ENCODE data around the gene KLC4. TPM values are rescaled to one million over a fixed set of nuclear protein-coding genes. Genes with fewer than 3 reads are reported as not detected.
"Not testable (repeated sequence)": the region's sequence is repeated elsewhere in the genome, so short reads cannot be mapped to it uniquely, and the experiment has no call there.

KLC4 gene
- total RNA-seq, 1 experiment from 2014 or later = 13.2 TPM

GRCh38 chr6:43113431-43114260 is 54.2 kb downstream of the KLC4 start:
- Histone ChIP-seq H3K4me3 (no peak overlapping the region), H3K27me3 (no peaks in the 10 kb centered on the region), H3K36me3 (no peaks in the 10 kb centered on the region), H3K4me1 (peaks cover 7% of the 10 kb centered on the region; the same call in 1 of the 2 replicates), H3K27ac (peak overlapping the region; percentile 46), H3K9me3 (replicated peaks) (no peaks in the 10 kb centered on the region)
- no peak for DNase-seq

DNA sequence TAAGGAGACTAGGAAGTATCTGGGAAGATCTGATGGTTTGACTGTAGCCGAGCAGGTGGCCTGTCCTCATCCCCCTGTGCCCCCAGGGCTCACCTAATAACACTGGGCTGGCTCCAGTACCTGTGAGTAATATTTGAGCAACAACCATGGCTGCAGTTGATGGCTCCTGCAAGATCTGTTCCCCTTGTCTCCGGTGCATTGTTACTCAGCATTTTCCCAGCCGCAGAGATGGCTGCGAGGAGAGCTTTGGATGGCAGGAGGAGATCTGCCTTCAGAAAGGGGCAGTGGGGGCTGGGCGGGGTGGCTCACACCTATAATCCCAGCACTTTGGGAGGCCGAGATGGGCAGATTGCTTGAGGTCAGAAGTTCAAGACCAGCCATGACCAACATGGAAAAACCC is 55.9 kb downstream of the KLC4 start:
- H3K27me3 ChIP-seq = no peaks in the 10 kb centered on the region
- H3K4me3 ChIP-seq = no peak overlapping the region
- no peak overlapping the region for H3K27ac ChIP-seq
- H3K9me3 ChIP-seq (replicated peaks) = no peaks in the 10 kb centered on the region
- no peak for DNase-seq
- H3K36me3 ChIP-seq = no peaks in the 10 kb centered on the region
- H3K4me1 ChIP-seq = peaks cover 19% of the 10 kb centered on the region

GRCh38 chr6:43117466-43117865 is 58.0 kb downstream of the KLC4 start:
- DNase-seq; H3K27ac ChIP-seq; H3K9me3 ChIP-seq (replicated peaks); H3K36me3 ChIP-seq; H3K4me3 ChIP-seq; H3K27me3 ChIP-seq: not testable (repeated sequence)
- peaks cover 39% of the 10 kb centered on the region for H3K4me1 ChIP-seq

GRCh38 chr6:43119482-43119881 is 60.1 kb downstream of the KLC4 start:
- Histone ChIP-seq H3K4me1 (peaks cover 47% of the 10 kb centered on the region), H3K4me3 (no peak overlapping the region), H3K36me3 (no peaks in the 10 kb centered on the region), H3K9me3 (replicated peaks) (no peaks in the 10 kb centered on the region), H3K27ac (peak overlapping the region; percentile 79), H3K27me3 (no peaks in the 10 kb centered on the region)
- no peak for DNase-seq

DNA sequence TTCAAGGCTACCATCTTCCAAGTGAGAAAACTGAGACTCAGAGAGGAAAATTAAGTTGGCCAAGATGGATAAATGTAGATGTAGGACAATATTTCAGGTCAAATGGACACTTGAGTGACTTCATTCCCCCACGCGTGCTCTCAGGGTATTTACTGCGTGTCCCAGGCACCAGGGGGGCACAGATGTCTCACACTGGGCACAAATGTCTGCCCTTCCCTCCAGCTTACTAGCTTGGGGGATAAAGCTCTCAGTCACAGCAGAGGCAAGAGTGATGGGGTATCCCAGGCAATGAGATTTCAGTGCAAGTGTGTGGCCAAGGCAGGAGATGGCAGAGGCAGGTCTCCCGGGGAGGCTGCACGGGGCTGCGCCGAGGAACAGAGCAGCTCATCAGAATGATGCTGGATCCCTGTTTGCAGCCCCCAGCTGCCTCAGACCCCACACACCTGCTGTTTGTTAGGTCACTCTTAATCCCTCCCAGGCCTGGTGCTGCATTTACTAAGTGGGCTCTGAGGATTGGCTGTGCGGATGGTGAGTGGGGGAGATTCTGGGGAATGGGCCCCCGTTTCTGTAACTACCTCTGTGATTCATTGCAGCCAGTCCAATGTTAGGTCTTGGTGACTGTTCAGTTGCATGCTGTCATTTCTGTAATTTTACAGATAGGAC is 60.8 kb downstream of the KLC4 start:
- Histone ChIP-seq H3K36me3 (no peaks in the 10 kb centered on the region), H3K4me3 (no peak overlapping the region), H3K4me1 (peaks cover 51% of the 10 kb centered on the region), H3K9me3 (replicated peaks) (no peaks in the 10 kb centered on the region), H3K27me3 (no peaks in the 10 kb centered on the region), H3K27ac (peak overlapping the region; percentile 79)
- DNase-seq = peak; percentile 69 to 75

GRCh38 chr6:43120944-43121913 is 61.8 kb downstream of the KLC4 start:
- no peaks in the 10 kb centered on the region for H3K36me3 ChIP-seq
- H3K9me3 ChIP-seq (replicated peaks) = no peaks in the 10 kb centered on the region
- peak; percentile 84 to 85 for DNase-seq
- no peaks in the 10 kb centered on the region for H3K27me3 ChIP-seq
- peaks cover 60% of the 10 kb centered on the region for H3K4me1 ChIP-seq
- H3K4me3 ChIP-seq = peak overlapping the region; percentile 9; the same call in 1 of the 2 replicates
- H3K27ac ChIP-seq = peak overlapping the region; percentile 79

DNA sequence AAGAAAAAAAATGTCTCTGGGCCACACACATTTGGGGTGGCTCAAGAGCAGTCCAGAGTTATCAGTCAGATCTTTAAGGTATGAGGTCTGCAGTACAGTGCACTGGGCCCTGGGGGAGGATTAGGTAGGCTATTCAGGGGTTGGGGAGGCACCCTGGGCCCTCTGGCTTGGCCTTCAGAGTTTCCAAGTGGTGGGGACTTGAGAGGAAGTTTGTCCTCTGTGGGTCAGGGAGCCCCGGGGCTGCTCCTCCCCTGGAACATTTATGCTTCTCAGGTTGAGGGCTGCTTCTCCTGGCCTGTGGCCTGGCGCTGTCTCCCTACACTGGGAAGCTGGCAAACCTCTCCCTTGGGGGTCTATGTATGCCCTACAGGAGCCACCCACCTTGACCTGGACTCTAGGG is 62.7 kb downstream of the KLC4 start:
- Histone ChIP-seq H3K36me3 (no peaks in the 10 kb centered on the region), H3K4me1 (peaks cover 62% of the 10 kb centered on the region), H3K27me3 (no peaks in the 10 kb centered on the region), H3K4me3 (no peak overlapping the region), H3K27ac (peak overlapping the region; percentile 79), H3K9me3 (replicated peaks) (no peaks in the 10 kb centered on the region)
- DNase-seq = no peak

DNA sequence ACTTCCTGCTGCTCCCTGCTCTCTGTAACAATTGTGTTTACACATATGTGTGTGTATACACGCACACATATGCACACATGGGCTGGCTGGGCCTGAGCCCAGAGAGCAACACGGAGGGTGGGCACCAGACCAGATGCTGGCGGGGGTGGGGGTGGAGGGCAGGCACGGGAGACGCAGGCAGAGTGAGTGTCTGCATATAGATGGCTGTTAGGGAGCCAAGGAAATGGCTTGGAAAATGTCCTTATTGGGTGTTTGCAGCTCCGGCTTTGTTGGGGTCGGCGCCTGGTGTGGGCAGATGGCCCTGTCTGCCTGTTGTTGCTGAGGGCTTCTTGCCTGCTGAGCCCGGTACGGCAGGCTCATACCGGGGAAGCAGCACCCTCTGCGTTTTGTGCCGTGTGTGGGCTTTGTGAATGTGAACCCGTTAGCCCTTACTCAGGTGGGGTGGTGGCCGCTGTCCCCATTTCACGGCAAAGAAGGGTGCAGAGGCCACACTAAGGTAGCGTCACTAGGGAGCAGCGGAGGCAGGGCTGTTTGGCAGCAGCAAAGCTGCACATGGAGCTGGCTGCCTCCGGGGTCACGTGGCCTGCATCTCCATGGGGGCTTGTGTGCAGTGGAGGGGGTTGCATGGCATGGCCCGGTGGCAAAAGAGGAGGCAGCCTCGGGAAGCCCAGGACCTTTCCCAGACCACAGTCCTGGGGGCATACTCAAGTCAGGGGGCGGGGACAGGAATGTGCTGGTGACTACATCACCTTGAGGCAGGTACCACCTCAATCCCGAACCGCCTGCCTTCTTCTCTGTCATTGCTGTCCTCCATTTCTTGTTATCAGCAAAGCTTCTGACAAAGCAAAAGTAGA is 64.3 kb downstream of the KLC4 start:
- Histone ChIP-seq H3K4me3 (no peak overlapping the region), H3K4me1 (peaks cover 62% of the 10 kb centered on the region), H3K27me3 (no peaks in the 10 kb centered on the region), H3K36me3 (no peaks in the 10 kb centered on the region), H3K27ac (peak overlapping the region; percentile 82), H3K9me3 (replicated peaks) (no peaks in the 10 kb centered on the region)
- no peak for DNase-seq

DNA sequence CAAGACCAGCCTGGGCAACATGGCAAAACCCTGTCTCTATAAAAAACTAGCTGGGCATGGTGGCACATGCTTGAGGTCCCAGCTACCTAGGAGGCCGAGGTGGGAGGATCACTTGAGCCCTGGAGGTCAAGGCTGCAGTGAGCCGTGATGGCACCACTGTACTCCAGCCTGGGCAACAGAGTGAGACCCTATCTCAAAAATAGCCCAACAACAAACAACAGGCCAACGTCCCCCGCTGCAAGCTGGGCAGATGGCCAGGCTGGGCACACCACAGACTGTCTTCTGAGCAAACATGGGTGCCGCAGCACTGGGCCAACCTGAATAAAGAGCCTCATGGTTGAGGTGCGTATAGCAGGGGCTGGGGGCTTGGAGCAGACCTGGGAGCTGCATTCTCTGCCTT is 65.0 kb downstream of the KLC4 start:
- DNase-seq = no peak
- H3K27ac ChIP-seq = peak overlapping the region; percentile 82
- no peaks in the 10 kb centered on the region for H3K27me3 ChIP-seq
- peaks cover 60% of the 10 kb centered on the region for H3K4me1 ChIP-seq
- H3K4me3 ChIP-seq = no peak overlapping the region
- H3K36me3 ChIP-seq = no peaks in the 10 kb centered on the region
- no peaks in the 10 kb centered on the region for H3K9me3 ChIP-seq (replicated peaks)

Other genes with a start within 250 kb of the KLC4 start
- 140 and 147 TPM in 2 replicates for gene RPL7L1, start 180.0 kb upstream of the KLC4 start, total RNA-seq (2014; rRNA removed; shearing (Covaris generic))
- not detected in 2 replicates for gene PTCRA, start 143.6 kb upstream of the KLC4 start, total RNA-seq (2014; rRNA removed; shearing (Covaris generic))
- 40.9 and 45.3 TPM in 2 replicates for gene CNPY3, start 130.2 kb upstream of the KLC4 start, total RNA-seq (2014; rRNA removed; shearing (Covaris generic))
- 0.15 TPM in 1 of 2 replicates, not detected in the other for gene GNMT, start 98.9 kb upstream of the KLC4 start, total RNA-seq (2014; rRNA removed; shearing (Covaris generic))
- 11.4 and 11.5 TPM in 2 replicates for gene PEX6, start 80.5 kb upstream of the KLC4 start, total RNA-seq (2014; rRNA removed; shearing (Covaris generic))
- 70.2 and 71.9 TPM in 2 replicates for gene PPP2R5D, start 75.1 kb upstream of the KLC4 start, total RNA-seq (2014; rRNA removed; shearing (Covaris generic))
- gene MEA1, start 45.7 kb upstream of the KLC4 start, total RNA-seq (2014; rRNA removed; shearing (Covaris generic)) = 67.6 and 81.1 TPM in 2 replicates
- gene KLHDC3, start 45.4 kb upstream of the KLC4 start, total RNA-seq (2014; rRNA removed; shearing (Covaris generic)) = 115 and 123 TPM in 2 replicates
- 95.4 and 95.8 TPM in 2 replicates for gene RRP36, start 38.0 kb upstream of the KLC4 start, total RNA-seq (2014; rRNA removed; shearing (Covaris generic))
- 14.8 and 15.2 TPM in 2 replicates for gene CUL7, start 5.8 kb upstream of the KLC4 start, total RNA-seq (2014; rRNA removed; shearing (Covaris generic))
- gene MRPL2, start 197 bp upstream of the KLC4 start, total RNA-seq (2014; rRNA removed; shearing (Covaris generic)) = 25.8 and 26.2 TPM in 2 replicates
- gene PTK7, start 16.7 kb downstream of the KLC4 start, total RNA-seq (2014; rRNA removed; shearing (Covaris generic)) = 84.2 and 88.3 TPM in 2 replicates
- 23.5 and 25.8 TPM in 2 replicates for gene SRF, start 111.6 kb downstream of the KLC4 start, total RNA-seq (2014; rRNA removed; shearing (Covaris generic))
- gene CUL9, start 122.6 kb downstream of the KLC4 start, total RNA-seq (2014; rRNA removed; shearing (Covaris generic)) = 14.1 and 14.5 TPM in 2 replicates
- gene DNPH1, start 169.8 kb downstream of the KLC4 start, total RNA-seq (2014; rRNA removed; shearing (Covaris generic)) = 23.8 and 31.4 TPM in 2 replicates
- gene TTBK1, start 183.8 kb downstream of the KLC4 start, total RNA-seq (2014; rRNA removed; shearing (Covaris generic)) = not detected in 2 replicates
- gene SLC22A7, start 238.6 kb downstream of the KLC4 start, total RNA-seq (2014; rRNA removed; shearing (Covaris generic)) = not detected in 2 replicates
- not detected in 2 replicates for gene CRIP3, start 249.2 kb downstream of the KLC4 start, total RNA-seq (2014; rRNA removed; shearing (Covaris generic))

Measured in SJCRH30 (cell line).